Activated CD8-positive, alpha-beta memory T cell treated with anti-CD3 and anti-CD28 coated beads, Interleukin-2, amount 50 U/mL, for 24 hours (primary cell): ENCODE measurements around the gene ABI3.
A peak's percentile ranks its signal among the peaks of the same experiment; 100 is the strongest.
"Not testable (repeated sequence)": the region's sequence is repeated elsewhere in the genome, so short reads cannot be mapped to it uniquely, and the experiment has no call there.

ENCODE experiments used
- DNase-seq: peaks from one replicate; pipeline ENCODE4 v3.0.0-alpha.2; 2020; ENCODE audit errors: extremely low read depth

ABI3 gene, protein sequence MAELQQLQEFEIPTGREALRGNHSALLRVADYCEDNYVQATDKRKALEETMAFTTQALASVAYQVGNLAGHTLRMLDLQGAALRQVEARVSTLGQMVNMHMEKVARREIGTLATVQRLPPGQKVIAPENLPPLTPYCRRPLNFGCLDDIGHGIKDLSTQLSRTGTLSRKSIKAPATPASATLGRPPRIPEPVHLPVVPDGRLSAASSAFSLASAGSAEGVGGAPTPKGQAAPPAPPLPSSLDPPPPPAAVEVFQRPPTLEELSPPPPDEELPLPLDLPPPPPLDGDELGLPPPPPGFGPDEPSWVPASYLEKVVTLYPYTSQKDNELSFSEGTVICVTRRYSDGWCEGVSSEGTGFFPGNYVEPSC

DNA sequence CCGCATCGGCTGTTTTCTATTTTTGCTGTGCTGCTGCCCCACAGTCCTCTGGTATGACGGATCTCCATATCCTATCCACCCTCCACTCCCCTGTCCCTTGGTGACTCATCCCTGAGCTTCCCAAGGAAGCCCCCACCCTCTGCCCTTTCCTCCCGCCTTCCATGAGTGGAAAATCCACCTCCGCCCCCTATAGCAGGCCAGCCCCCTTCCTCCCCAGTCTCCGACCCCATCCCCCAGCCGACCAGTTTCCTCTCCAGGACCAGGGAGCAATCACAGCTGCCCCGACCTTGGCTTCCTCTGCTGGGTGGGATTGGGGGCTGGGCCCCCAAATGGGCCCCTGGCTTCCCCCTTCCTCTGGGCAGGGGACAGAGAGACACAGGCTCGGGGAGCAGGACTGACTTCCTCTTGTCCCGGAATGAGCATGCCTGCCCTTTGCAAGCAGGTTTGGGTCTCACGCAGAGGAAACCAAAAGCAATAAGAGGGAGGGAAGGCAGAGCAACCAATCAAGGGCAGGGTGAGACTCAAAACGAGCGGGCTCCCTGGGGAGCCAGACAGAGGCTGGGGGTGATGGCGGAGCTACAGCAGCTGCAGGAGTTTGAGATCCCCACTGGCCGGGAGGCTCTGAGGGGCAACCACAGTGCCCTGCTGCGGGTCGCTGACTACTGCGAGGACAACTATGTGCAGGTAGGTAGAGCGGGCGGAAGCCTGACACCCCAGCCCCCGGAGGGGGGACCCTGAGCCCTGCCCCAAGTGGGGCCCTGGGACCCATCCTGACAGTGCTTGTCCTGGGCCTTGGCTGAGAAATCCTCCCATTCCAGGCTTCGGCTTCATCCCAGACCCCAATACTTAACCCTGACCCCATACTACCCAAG lies at the start of gene ABI3, which contains the start of gene GNGT2:
Gene ABI3, plus strand, starts transcription at position 550 of the 872 bp plus-strand sequence. Its CDS starts 18 bp downstream, at position 568.
Gene GNGT2, minus strand, starts transcription at position 417 of the 872 bp plus-strand sequence. CDS start 3,152 bp downstream, outside the sequence.
- DNase-seq = no peak

DNA sequence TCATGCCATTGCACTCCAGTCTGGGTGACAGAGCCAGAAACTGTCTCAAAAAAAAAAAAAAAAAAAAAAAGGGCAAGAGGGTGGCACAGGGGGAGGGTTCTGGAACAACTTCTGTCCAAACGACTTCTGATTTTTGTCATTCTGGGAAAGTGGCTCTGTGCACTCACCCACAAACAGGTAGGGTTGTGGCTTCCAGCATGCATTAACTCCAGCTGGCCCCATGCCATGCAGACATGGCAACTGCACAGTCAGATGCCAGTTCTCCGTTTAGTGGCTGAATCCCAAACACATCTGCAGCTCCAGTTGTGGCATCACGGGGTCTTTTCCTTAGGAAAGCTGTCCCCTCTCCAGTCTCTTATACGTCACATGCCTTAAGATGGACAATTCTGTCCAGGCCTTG lies 47.6 kb upstream of the ABI3 start:
- DNase-seq = no peak

DNA sequence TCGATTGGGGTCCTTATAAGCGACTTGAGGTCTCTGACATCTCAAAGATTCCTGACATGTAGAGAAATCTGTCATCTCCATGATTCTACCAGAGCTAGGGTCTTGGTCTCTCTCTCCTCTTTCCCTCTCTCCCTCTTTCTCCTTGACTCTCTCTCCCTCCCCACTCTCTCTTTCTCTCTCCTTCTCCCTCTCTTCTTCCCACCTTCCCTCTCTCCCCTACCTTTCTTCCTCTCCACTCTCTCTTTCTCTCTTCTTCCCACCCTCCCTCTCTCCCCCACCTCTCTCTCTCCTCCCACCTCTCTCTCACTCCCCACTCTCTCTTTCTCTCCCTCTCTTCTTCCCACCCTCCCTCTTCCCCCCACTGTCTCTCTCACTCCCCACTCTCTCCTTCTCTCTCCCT lies 45.4 kb upstream of the ABI3 start:
- no peak for DNase-seq

DNA sequence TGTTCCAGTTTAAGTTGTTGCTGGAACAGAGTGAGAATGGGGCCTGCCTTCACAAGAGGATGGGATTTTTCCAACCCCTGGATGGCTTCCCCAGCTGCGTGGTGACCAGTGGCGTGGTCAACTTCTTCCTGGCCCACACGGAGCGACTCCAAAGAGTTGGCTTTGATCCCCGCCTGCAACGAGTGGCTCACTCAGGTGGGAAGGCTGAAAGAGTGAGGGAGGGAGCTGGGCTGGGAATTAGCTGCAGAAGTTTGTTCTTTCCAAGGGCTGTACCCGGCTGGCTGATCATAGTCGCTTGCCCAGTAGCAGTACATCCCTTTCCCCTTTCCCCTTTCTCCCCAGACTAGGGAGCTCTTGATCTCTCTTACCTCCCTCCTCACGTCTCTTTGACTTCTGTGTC lies 41.8 kb upstream of the ABI3 start:
- DNase-seq = no peak

DNA sequence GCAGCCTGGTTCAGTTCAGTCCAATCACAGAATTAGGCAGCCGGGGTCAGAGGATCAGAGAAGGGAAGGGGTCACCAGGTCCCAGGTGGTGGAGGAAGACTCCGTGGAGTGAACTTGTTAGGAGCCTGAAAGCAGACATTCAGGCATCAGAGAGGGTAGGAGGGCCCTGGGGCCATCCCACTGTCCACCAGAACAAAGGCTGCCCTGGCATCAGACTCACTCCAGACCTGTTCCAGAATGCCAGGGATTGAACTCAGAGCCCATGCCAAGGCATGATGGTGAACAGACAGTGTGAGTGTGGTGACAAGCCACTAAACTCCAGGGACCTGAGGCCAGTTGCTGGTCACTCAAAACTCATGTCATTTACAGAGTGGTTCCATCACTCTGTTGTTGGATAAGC lies 40.3 kb upstream of the ABI3 start:
- DNase-seq = no peak

DNA sequence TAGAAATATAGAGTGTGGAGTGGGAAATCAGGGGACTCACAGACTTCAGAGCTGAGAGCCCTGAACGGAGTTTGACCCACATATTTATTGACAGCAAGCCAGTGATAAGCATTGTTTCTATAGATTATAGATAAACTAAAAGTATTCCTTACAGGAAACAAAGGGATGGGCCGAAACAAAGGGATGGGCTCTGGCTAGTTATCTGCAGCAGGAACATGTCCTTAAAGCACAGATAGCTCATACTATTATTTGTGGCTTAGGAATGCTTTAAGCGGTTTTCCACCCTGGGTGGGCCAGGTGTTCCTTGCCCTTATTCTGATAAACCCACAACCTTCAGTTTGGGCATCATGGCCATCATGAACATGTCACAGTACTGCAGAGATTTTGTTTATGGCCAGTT lies 39.8 kb upstream of the ABI3 start:
- not testable (repeated sequence) for DNase-seq

DNA sequence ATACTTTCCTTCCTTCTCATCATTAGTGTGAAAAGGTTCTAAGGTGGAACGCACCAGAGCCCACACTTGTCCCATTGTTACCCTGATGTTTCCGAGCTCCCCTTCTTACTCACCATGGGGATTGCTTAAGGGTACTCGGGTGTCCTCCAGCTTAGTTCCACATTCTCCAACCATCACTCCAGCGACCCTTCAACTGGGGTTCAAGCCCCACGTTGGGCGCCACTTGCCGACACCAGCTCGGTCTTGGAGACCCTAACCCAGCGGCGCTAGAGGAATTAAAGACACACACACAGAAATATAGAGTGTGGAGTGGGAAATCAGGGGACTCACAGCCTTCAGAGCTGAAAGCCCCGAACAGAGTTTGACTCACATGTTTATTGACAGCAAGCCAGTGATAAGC lies 34.5 kb upstream of the ABI3 start:
- DNase-seq = not testable (repeated sequence)

DNA sequence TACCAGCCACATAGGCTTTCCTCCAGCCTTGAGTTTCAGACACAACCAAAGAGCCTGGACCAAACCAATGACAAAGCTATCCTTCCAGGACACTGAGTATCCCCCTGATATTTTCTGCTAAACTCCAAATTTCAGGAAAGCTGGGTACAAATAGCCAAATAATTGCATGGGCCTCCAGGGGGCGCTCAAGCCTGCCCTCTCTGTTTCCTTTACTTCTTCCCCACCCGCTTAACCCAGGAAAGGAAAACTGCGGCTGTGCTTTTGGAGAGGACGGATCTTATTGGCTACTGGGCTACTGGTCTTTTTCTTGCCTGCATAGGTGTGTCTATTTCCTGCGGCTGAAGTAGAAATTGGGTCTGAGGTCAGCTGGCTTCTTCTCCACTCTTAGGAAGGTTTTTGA lies 30.2 kb upstream of the ABI3 start:
- DNase-seq = peak; percentile 20

DNA sequence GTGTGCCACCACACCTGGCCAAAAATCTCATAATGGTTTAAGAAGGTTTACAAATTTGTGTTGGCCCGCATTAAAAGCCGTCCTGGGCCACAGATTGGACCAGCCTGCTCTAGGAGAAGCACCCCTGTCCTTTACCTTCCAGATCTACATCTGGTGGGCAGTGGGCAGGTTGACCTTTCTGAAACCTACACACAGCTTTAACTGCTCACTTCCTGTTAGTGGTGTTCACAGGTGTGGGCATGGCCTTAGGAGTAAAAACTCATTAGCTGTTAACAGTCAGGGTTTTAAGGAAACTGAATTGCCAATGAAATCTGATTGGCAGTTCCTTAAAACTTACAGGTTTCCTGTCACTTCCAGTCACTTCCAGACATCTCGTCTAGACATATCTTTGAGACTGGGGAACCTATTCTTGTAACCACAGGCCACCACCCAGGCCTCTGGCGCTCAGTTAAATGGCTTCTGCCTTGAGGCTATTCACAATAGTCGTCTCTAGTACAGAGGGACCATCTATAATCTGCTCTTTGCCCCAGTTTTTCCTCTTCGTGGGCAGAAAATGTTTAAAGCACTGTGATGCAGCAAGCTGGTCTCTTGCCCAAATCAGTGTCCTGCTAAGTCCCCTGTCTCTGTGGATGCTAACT lies 29.4 kb upstream of the ABI3 start:
- no peak for DNase-seq

DNA sequence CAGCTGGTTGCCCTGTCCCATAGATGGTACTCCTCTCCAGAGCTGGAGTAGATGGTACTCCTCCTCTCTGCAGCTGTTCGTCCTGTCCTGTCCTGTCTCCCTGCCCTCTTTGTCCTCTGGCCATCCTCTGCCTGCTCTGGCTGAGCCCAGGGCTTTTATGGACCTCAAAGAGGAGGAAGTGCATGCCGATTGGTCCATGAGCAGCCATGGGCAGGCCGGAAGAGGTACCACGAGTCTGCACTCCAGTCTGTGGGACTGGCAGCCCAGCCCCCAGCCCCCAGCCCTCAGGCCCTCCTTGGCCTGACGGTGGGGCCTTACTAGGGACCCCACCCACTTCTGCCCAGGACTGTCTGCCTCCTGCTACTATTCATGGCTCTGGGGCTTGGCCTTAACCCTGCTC lies 27.2 kb upstream of the ABI3 start:
- no peak for DNase-seq

DNA sequence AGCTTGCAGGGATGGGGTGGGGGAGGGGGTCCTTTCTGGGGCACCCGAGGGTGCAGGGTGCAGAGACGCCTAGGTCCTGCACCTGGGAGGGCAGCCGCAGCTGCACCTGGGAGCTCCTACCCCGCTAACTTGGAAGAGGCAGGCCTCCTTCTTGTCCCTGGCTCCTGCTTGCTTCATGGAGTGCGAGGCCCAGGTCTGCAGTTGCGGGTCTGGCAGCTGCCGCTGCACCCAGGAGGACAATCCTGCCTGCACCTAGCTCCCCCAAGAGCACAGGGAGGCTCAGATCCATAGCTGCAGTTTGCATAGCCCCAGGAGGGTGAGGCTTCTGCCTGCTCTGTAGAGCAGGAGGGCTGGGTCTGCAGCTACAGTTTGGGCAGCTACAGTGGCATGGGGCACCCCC lies 26.7 kb upstream of the ABI3 start:
- no peak for DNase-seq

DNA sequence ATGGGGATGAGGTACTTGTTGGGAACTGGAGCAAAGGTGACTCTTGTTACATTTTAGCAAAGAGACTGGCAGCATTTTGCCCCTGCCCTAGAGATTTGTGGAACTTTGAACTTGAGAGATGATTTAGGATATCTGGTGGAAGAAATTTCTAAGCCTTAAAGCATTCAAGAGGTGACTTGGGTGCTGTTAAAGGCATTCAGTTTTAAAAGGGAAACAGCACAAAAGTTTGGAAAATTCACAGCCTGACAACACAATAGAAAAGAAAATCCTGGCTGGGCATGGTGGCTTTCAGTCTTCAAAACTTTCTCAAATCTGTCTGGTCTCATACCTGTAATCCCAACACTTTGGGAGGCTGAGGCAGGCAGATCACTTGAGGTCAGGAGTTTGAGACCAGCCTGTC lies 26.0 kb upstream of the ABI3 start:
- not testable (repeated sequence) for DNase-seq

DNA sequence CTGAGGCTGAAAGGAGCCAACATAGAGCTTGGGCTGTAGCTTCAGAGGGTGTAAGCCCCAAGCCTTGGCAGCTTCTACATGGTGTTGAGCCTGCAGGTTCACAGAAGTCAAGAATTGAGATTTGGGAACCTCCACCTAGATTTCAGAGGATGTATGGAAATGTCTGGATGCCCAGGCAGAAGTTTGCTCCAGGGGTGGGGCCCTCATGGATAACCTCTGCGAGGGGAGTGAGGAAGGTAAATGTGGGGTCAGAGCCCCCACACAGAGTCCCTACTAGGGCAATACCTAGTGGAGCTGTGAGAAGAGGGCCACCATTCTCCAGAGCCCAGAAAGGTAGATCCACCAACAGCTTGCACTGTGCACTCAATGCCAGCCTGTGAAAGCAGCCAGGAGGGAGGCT lies 25.1 kb upstream of the ABI3 start:
- not testable (repeated sequence) for DNase-seq

DNA sequence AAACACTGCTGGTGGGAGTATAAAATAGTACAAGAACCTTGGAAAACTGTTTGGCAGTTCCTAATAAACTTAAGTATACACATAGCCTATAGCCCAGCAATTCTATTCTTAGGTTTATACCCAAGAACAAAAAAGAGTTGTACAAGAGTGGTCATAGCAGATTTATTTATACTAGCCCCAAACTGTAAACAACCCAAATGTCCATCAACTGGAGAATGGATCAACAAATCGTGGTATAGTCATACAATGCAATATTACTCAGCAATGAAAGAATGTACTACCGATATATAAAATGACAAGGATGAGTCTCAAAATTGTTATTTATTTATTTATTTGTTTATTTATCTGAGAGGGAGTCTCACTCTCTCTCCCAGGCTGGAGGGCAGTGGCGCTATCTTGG lies 23.2 kb upstream of the ABI3 start:
- no peak for DNase-seq

DNA sequence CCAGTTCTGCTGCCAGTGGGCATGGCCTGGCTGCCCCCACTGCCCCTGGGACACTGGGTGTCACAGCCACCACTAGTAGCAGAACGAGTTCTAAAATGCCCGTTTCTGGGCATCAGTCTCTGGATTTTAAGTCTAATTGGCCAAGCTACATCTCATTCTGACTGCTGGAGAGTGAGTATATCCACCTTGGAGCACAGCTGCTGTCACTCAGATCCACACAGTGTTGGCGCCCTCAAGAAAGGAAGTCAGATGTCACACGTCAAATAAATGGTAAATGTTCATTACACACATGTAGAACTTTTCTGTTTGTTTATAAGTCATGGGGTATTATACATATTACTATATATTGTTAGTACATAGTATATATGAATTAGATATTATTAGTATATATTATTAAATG lies 19.6 kb upstream of the ABI3 start:
- no peak for DNase-seq

DNA sequence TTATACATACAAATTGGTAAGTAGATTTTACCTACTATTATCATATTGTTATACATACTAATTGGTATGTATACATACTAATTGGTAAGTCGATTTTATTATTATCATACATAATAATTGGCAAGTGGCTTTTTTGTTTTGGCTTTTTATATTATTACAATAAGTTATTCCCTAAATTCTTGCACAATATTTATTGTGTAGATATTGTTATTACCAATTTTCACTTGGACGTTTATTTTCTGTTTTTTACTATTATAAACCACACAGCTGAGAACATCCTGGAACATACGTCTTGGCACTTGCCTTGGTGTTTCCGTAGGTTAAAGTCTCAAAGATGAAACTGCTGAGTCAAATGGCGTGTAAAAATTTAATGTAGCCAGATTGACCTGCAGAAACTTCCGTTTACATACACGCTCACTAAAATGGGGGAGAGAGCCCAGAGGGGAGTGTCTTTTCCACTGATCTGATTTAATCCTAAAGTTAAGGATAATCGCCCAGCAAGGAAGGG lies 19.0 kb upstream of the ABI3 start:
- no peak for DNase-seq

DNA sequence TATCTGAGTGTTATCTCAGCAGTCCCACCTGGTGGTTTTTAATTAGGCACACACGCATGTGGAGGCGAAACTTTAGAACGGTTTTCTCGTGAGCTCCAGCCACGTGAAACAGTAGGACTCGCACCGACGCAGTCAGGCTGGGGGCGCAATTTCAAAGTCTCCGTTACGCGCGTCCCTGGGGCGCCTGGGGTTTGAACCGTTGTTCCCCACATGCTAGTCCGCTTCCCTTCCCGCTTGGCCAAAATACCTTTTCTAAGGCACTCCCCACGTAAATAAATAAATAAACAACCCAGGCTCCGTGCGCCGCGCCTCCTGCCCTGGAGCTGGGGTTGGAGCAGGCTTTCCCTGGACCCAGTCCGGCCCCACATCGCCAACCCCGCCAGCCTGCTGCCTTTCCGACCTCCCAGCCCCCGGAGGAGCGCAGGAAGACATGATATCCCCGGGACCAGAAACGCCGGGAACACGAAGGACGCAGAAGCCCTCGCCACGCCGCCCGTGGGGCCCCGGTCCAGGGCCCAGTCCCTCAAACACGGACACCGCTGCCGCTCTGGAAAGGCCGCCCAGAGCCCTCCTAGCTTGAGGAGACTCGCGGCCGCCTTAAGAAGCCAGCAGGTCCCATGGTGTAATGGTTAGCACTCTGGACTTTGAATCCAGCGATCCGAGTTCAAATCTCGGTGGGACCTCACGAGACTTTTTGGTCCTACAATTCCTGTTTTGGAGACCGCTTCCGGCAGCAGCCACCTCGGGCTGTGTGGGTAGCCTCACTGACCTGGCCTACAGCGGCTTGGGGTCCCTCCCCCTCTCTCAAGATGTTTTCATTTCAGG lies 18.4 kb upstream of the ABI3 start:
- DNase-seq = peak; percentile 85

DNA sequence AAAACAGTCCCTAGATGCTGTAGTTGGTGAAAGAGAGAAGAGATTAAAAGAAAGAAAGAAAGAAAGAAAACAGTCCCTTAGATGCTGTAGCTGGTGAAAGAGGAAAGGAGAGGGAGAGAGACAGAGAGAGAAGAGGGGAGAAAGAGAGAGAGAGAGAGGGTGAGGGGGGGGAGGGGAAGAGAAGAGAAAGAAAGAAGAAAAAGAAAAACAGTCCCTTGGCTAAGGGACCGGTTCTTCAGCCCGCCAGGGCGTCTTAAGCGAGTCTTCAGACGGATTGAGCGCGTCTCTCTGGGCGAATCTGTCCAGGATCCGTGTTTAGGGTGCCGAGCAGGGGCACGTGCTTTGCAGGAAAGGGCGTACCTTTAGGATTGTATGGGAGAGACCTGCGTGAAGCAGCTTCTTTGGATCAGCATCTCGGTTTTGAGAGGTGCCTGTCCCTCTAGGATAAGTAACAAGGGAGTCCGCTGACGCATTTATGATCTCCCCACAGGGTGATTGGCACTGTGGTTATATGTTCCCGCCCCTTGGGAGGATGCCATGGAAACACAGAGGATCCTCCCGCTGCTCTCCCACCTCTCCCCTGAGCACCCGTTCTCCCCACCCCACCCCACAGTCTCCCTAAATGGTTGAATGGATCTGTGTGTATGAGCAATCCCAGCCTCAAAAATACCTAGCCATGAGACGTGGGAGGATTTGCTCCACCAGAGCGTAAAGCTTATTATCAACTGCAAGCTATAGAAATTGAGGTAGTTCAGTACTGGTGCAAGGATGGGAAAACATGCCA lies 16.8 kb upstream of the ABI3 start:
- DNase-seq = no peak

DNA sequence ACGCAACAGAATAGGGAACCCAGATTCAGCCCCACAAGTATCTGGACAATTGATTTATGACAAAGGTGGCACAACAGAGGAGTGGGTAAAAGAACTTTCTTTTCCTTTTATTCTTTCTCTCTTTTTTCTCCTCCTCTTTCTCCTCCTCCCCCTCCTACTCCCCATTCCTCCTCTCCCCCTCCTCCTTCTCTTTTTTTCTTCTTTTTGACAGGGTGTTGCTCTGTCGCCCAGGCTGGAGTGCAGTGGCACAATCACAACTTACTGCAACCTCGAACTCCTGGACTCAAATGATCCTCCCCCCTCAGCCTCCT lies 16.3 kb upstream of the ABI3 start:
- DNase-seq = no peak

DNA sequence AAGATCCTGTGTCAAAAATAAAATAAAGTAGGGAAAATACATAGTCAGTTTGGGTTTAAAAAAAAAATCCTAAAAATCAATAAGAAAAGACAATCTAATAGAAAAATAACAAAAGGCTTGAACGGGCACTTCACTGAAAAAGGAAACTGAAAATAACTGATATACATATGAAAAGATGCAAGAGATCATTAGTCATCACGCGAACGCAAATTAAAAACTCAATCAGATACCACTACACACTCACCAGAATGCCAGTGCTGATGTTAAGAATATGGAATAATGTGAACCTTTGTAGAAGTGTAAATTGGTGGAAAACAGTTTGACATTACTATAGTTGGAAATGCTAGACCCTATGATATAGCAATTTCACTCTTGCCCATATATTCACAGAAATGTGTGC lies 14.8 kb upstream of the ABI3 start:
- DNase-seq = no peak

DNA sequence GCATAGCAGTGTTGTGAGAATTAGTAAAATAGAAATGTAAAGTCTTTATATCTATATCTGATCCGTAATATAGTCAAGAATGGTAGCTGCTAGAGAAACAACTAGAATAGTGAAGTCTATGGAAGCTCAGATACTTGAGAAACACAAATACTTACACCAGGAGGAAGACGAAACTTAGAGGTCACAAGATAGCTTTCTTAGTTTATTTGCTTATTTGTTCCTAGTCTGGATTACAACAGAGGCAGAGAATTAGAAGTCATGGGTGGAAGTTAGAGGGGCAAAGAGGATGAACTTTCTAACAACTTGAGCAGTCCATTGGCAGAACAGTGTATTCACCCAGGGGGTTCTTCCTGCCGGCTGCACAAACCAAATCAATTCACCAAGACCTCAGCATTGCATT lies 14.0 kb upstream of the ABI3 start:
- DNase-seq = no peak
